Common myeloid progenitor, CD34-positive (primary cell): Measurements from ENCODE around the gene PPDPF.

Experiments
- CTCF ChIA-PET: fragments of 350-600 bp; sonication (Branson Sonifier 250); formaldehyde crosslinking; loops from one replicate; lab custom pipeline; 2021; ENCODE audit warnings: antibody characterized with exemption; lab: Charles Lee
- POLR2A ChIA-PET: fragments of 350-600 bp; sonication (Branson Sonifier 250); formaldehyde crosslinking; loops from one replicate; lab custom pipeline; 2021; ENCODE audit warnings: antibody characterized with exemption; lab: Charles Lee
- DNase-seq, 3 donors: peaks; one replicate each; pipeline versions ENCODE4 v3.0.0 to v3.0.0-alpha.2; 2013
- H3K27ac ChIP-seq, 2 experiments: 1 replicate in 1 of 2; 2 replicates in 1 of 2; pipeline ENCODE4 v1.7.0; 2013; ENCODE audit warnings: inconsistent platforms in 2 of 2, low read length in 2 of 2, mild to moderate bottlenecking in 2 of 2, low read depth in 1 of 2, moderate library complexity in 1 of 2; ENCODE audit not compliant: severe bottlenecking in 2 of 2, insufficient read depth in 1 of 2, poor library complexity in 1 of 2
- H3K27me3 ChIP-seq, 5 experiments: replicated peaks in 2 of 5; 1 replicate in 3 of 5; 2 replicates in 2 of 5; pipeline versions ENCODE4 v1.6.1 to v1.7.0; 2013; ENCODE audit warnings: low read length in 4 of 5, mild to moderate bottlenecking in 2 of 5, moderate library complexity in 2 of 5, inconsistent platforms in 1 of 5; ENCODE audit not compliant: insufficient read depth in 5 of 5, control insufficient read depth in 4 of 5
- H3K36me3 ChIP-seq, 4 experiments: 1 replicate in 2 of 4; 2 replicates in 2 of 4; pipeline versions ENCODE4 v1.6.1 to v1.7.0; 2013; ENCODE audit warnings: low read length in 3 of 4, control low read depth in 1 of 4, mild to moderate bottlenecking in 1 of 4; ENCODE audit not compliant: control insufficient read depth in 4 of 4, insufficient read depth in 4 of 4
- H3K4me1 ChIP-seq, 4 experiments: 1 replicate in 3 of 4; 2 replicates in 1 of 4; pipeline versions ENCODE4 v1.6.1 to v1.7.1; 2013; ENCODE audit warnings: low read length in 3 of 4, mild to moderate bottlenecking in 3 of 4, control low read depth in 1 of 4, inconsistent platforms in 1 of 4, moderate library complexity in 1 of 4; ENCODE audit not compliant: control insufficient read depth in 4 of 4, insufficient read depth in 4 of 4; ENCODE audit errors: control extremely low read depth in 1 of 4
- H3K4me3 ChIP-seq, 7 experiments: 1 replicate in 4 of 7; 2 replicates in 3 of 7; pipeline versions ENCODE4 v1.5.1 to v1.7.0; 2013; ENCODE audit warnings: mild to moderate bottlenecking in 7 of 7, low read length in 6 of 7, moderate library complexity in 6 of 7, inconsistent platforms in 2 of 7, low read depth in 2 of 7, control low read depth in 1 of 7; ENCODE audit not compliant: insufficient read depth in 4 of 7, control insufficient read depth in 1 of 7; ENCODE audit errors: extremely low read depth in 1 of 7
- H3K9me3 ChIP-seq, 5 experiments: 1 replicate in 4 of 5; 2 replicates in 1 of 5; pipeline versions ENCODE4 v1.6.1 to v1.7.1; 2013; ENCODE audit warnings: low read length in 4 of 5, mild to moderate bottlenecking in 2 of 5, inconsistent platforms in 1 of 5, low read depth in 1 of 5, moderate library complexity in 1 of 5; ENCODE audit not compliant: control insufficient read depth in 4 of 5, insufficient read depth in 2 of 5; ENCODE audit errors: control extremely low read depth in 1 of 5
- WGBS: methylation state at CpG from one replicate; pipeline ENCODE4 v1.1.5; 2013; ENCODE audit not compliant: insufficient coverage; 5-methylcytosine and 5-hydroxymethylcytosine counted together

The PPDPF gene

GRCh38 chr20:63554361-63555278 is 34.1 kb downstream of the PPDPF start:
- ChIA-PET POLR2A (interaction anchor here (0.6 to 1.2 kb wide), 2 partner anchors 14 to 157 kb away, joined by 3 read pairs; no protein-coding TSS in a partner anchor), CTCF (interaction anchor here (1.2 to 2.0 kb wide), 7 partner anchors 9 to 27 kb away, joined by 3 to 7 read pairs (median 4); partner anchors contain the start of gene PTK6)
- Histone ChIP-seq H3K27ac (no peak overlapping the region), H3K4me3 (peak overlapping the region in 4 of 7 experiments; percentile 36 to 79 (median 62)), H3K4me1 (peaks cover 0 to 25% (median 22%) of the 10 kb centered on the region in 4 experiments), H3K9me3 (no peaks in the 10 kb centered on the region), H3K27me3 (peaks cover 0 to 11% (median 2%) of the 10 kb centered on the region in 5 experiments), H3K36me3 (no peaks in the 10 kb centered on the region)
- DNase-seq, result no peak
- WGBS, result 75% methylated on average over 34 of the region's 38 CpGs

GRCh38 chr20:63555661-63556381 is 35.3 kb downstream of the PPDPF start:
- ChIA-PET CTCF (interaction anchor here (0.9 to 2.0 kb wide), 7 partner anchors 9 to 26 kb away, joined by 3 to 7 read pairs (median 4); partner anchors contain the start of gene PTK6), POLR2A (interaction anchor here (0.6 to 1.3 kb wide), 3 partner anchors 13 to 158 kb away, joined by 3 read pairs; no protein-coding TSS in a partner anchor)
- Histone ChIP-seq H3K4me3 (no peak overlapping the region), H3K4me1 (peaks cover 0 to 25% (median 22%) of the 10 kb centered on the region in 4 experiments), H3K27me3 (peaks cover 0 to 11% (median 2%) of the 10 kb centered on the region in 5 experiments), H3K36me3 (peaks cover 0 to 2% (median 0%) of the 10 kb centered on the region in 4 experiments), H3K27ac (no peak overlapping the region), H3K9me3 (no peaks in the 10 kb centered on the region)
- WGBS, result 97% methylated on average over 45 of the region's 45 CpGs
- DNase-seq, result no peak

- Histone ChIP-seq H3K36me3 (peaks cover 0 to 7% (median 0%) of the 10 kb centered on the region in 4 experiments), H3K9me3 (no peaks in the 10 kb centered on the region), H3K4me3 (no peak overlapping the region), H3K27me3 (peaks cover 0 to 11% (median 2%) of the 10 kb centered on the region in 5 experiments), H3K27ac (no peak overlapping the region), H3K4me1 (peaks cover 0 to 25% (median 22%) of the 10 kb centered on the region in 4 experiments)
- WGBS, result 92% methylated on average over 20 of the region's 23 CpGs
- ChIA-PET POLR2A (interaction anchor here (1.3 kb wide), 1 partner anchor 12 kb away, joined by 3 read pairs; no protein-coding TSS in a partner anchor), CTCF (interaction anchor here (0.9 to 1.3 kb wide), 3 partner anchors 9 to 28 kb away, joined by 3 to 5 read pairs (median 3); no protein-coding TSS in a partner anchor)
- no peak for DNase-seq
Observed at GRCh38 chr20:63556873-63557478, 36.4 kb downstream of the PPDPF start.

- H3K4me1 ChIP-seq, result peaks cover 0 to 21% (median 19%) of the 10 kb centered on the region in 4 experiments
- POLR2A ChIA-PET, result interaction anchor here (0.6 to 1.3 kb wide), 2 partner anchors 11 to 124 kb away, joined by 3 to 4 read pairs; no protein-coding TSS in a partner anchor
- DNase-seq, result no peak
- WGBS, result 95% methylated on average over 8 of the region's 19 CpGs
- H3K4me3 ChIP-seq, result no peak overlapping the region
- no peaks in the 10 kb centered on the region for H3K9me3 ChIP-seq
- H3K36me3 ChIP-seq, result peaks cover 0 to 7% (median 0%) of the 10 kb centered on the region in 4 experiments
- no peak overlapping the region for H3K27ac ChIP-seq
- H3K27me3 ChIP-seq, result peaks cover 0 to 11% (median 2%) of the 10 kb centered on the region in 5 experiments
- CTCF ChIA-PET, result interaction anchor here (0.9 to 1.3 kb wide), 3 partner anchors 8 to 28 kb away, joined by 3 to 5 read pairs (median 3); no protein-coding TSS in a partner anchor
Observed at GRCh38 chr20:63557481-63557891, 36.9 kb downstream of the PPDPF start.

GRCh38 chr20:63558804-63559484 is 38.4 kb downstream of the PPDPF start:
- peaks cover 0 to 11% (median 2%) of the 10 kb centered on the region in 5 experiments for H3K27me3 ChIP-seq
- CTCF ChIA-PET, result no interaction called here
- WGBS, result 98% methylated on average over 7 of the region's 14 CpGs
- POLR2A ChIA-PET, result no interaction called here
- H3K27ac ChIP-seq, result no peak overlapping the region
- H3K4me1 ChIP-seq, result peaks cover 0 to 8% (median 7%) of the 10 kb centered on the region in 4 experiments
- no peak for DNase-seq
- peaks cover 0 to 13% (median 0%) of the 10 kb centered on the region in 4 experiments for H3K36me3 ChIP-seq
- no peak overlapping the region for H3K4me3 ChIP-seq
- no peaks in the 10 kb centered on the region for H3K9me3 ChIP-seq
